H9 (cell line): Measurements from ENCODE around the gene KLF2. TPM values are rescaled to one million over a fixed set of nuclear protein-coding genes. Genes with fewer than 3 reads are reported as not detected.
A peak's percentile ranks its signal among the peaks of the same experiment; 100 is the strongest.

Experiments used
- DNase-seq: peaks from one replicate; pipeline ENCODE4 v3.0.0-alpha.2; 2017
- H2AFZ ChIP-seq: one replicate; pipeline ENCODE4 v1.6.1; 2013; ENCODE audit warnings: mild to moderate bottlenecking, low read length, control low read depth, moderate library complexity
- H2AK5ac ChIP-seq: 2 replicates; pipeline ENCODE4 v1.6.1; 2013; ENCODE audit warnings: low read length, control low read depth, mixed read lengths; ENCODE audit not compliant: insufficient read length
- H2BK120ac ChIP-seq: one replicate; pipeline ENCODE4 v1.6.1; 2013; ENCODE audit warnings: low read depth, mild to moderate bottlenecking, low read length, control low read depth, inconsistent platforms; ENCODE audit not compliant: poor library complexity, severe bottlenecking
- H2BK12ac ChIP-seq: 2 replicates; pipeline ENCODE4 v1.6.1; 2013; ENCODE audit warnings: low read length, control low read depth, mixed read lengths, low read depth; ENCODE audit not compliant: insufficient read length
- H2BK15ac ChIP-seq: 2 replicates; pipeline ENCODE4 v1.6.1; 2013; ENCODE audit warnings: low read depth, low read length, control low read depth
- H2BK20ac ChIP-seq: one replicate; pipeline ENCODE4 v1.6.1; 2013; ENCODE audit warnings: low read depth, mild to moderate bottlenecking, low read length, control low read depth, inconsistent platforms; ENCODE audit not compliant: poor library complexity, severe bottlenecking
- H2BK5ac ChIP-seq: 2 replicates; pipeline ENCODE4 v1.6.1; 2013; ENCODE audit warnings: low read length, control low read depth, mixed read lengths; ENCODE audit not compliant: insufficient read length
- H3K14ac ChIP-seq: 2 replicates; pipeline ENCODE4 v1.6.1; 2013; ENCODE audit warnings: low read length, control low read depth; ENCODE audit not compliant: insufficient read depth
- H3K18ac ChIP-seq: 2 replicates; pipeline ENCODE4 v1.6.1; 2013; ENCODE audit warnings: low read depth, mild to moderate bottlenecking, mixed read lengths, low read length, control low read depth; ENCODE audit not compliant: insufficient read length
- H3K23ac ChIP-seq: 2 replicates; pipeline ENCODE4 v1.6.1; 2013; ENCODE audit warnings: low read length, control low read depth, mixed read lengths, low read depth; ENCODE audit not compliant: insufficient read length
- H3K23me2 ChIP-seq: 2 replicates; pipeline ENCODE4 v1.6.1; 2013; ENCODE audit warnings: low read depth, mild to moderate bottlenecking, mixed read lengths, low read length, control low read depth; ENCODE audit not compliant: insufficient read length, poor library complexity, severe bottlenecking
- H3K27ac ChIP-seq: 2 replicates; pipeline ENCODE4 v1.5.1; 2013; ENCODE audit warnings: low read length, control low read depth, mixed read lengths, low read depth; ENCODE audit not compliant: insufficient read length
- H3K27me3 ChIP-seq: 2 replicates; pipeline ENCODE4 v1.6.1; 2013; ENCODE audit warnings: low read length, control low read depth, inconsistent platforms; ENCODE audit not compliant: insufficient read depth
- H3K4ac ChIP-seq: 2 replicates; pipeline ENCODE4 v1.6.1; 2013; ENCODE audit warnings: low read depth, mild to moderate bottlenecking, control low read depth, inconsistent platforms, low read length, moderate library complexity
- H3K4me1 ChIP-seq: 2 replicates; pipeline ENCODE4 v1.6.1; 2013; ENCODE audit warnings: low read length, control low read depth, inconsistent platforms; ENCODE audit not compliant: insufficient read depth
- H3K4me2 ChIP-seq: 2 replicates; pipeline ENCODE4 v1.6.1; 2013; ENCODE audit warnings: low read length, control low read depth, mixed read lengths; ENCODE audit not compliant: insufficient read length, insufficient read depth
- H3K56ac ChIP-seq: 2 replicates; pipeline ENCODE4 v1.6.1; 2013; ENCODE audit warnings: low read depth, mild to moderate bottlenecking, mixed read lengths, low read length, control low read depth; ENCODE audit not compliant: insufficient read length
- H3K79me1 ChIP-seq: 2 replicates; pipeline ENCODE4 v1.6.1; 2013; ENCODE audit warnings: low read depth, mild to moderate bottlenecking, moderate library complexity, low read length, control low read depth, inconsistent platforms; ENCODE audit not compliant: insufficient read depth, poor library complexity, severe bottlenecking
- H3K79me2 ChIP-seq: 2 replicates; pipeline ENCODE4 v1.6.1; 2013; ENCODE audit warnings: low read length, control low read depth, inconsistent platforms; ENCODE audit not compliant: insufficient read depth
- H3K9ac ChIP-seq: 2 replicates; pipeline ENCODE4 v1.6.1; 2013; ENCODE audit warnings: low read length, control low read depth, mixed read lengths; ENCODE audit not compliant: insufficient read length; ENCODE audit errors: extremely low read depth
- H3K9me3 ChIP-seq: one replicate; pipeline ENCODE4 v1.6.1; 2013; ENCODE audit warnings: low read depth, low read length, inconsistent platforms; ENCODE audit not compliant: control insufficient read depth
- H3T11ph ChIP-seq: one replicate; pipeline ENCODE4 v1.6.1; 2013; ENCODE audit warnings: mild to moderate bottlenecking, low read length, control low read depth, inconsistent platforms
- H4K20me1 ChIP-seq: one replicate; pipeline ENCODE4 v1.6.1; 2013; ENCODE audit not compliant: control insufficient read depth, insufficient read length, insufficient read depth
- H4K5ac ChIP-seq: 2 replicates; pipeline ENCODE4 v1.6.1; 2013; ENCODE audit warnings: low read depth, mild to moderate bottlenecking, mixed read lengths, low read length, control low read depth; ENCODE audit not compliant: insufficient read length
- H4K8ac ChIP-seq: replicated peaks from 2 replicates; pipeline ENCODE4 v1.6.1; 2013; ENCODE audit warnings: low read length, control low read depth, mixed read lengths, low read depth; ENCODE audit not compliant: insufficient read length
- H4K91ac ChIP-seq: 2 replicates; pipeline ENCODE4 v1.6.1; 2013; ENCODE audit warnings: low read depth, mild to moderate bottlenecking, moderate library complexity, mixed read lengths, low read length, control low read depth; ENCODE audit not compliant: insufficient read length
- H3K27ac Mint-ChIP-seq, 3 experiments: 2 replicates in 2 of 3; 3 replicates in 1 of 3; pipeline ENCODE4 v1.8.0; 2020 to 2021; ENCODE audit warnings: mixed read lengths in 3 of 3, mild to moderate bottlenecking in 1 of 3, moderate library complexity in 1 of 3
- H3K27me3 Mint-ChIP-seq: 2 replicates; pipeline ENCODE4 v1.8.0; 2021; ENCODE audit warnings: low read depth, mild to moderate bottlenecking, moderate library complexity, mixed read lengths
- H3K36me3 Mint-ChIP-seq, 3 experiments: 2 replicates in 2 of 3; 3 replicates in 1 of 3; pipeline ENCODE4 v1.8.0; 2020 to 2021; ENCODE audit warnings: low read depth in 3 of 3, mixed read lengths in 3 of 3; ENCODE audit not compliant: insufficient read depth in 1 of 3
- H3K4me1 Mint-ChIP-seq, 2 experiments: 2 replicates each; pipeline ENCODE4 v1.8.0; 2020; ENCODE audit warnings: mixed read lengths in 2 of 2
- H3K4me3 Mint-ChIP-seq, 2 experiments: 2 replicates in 1 of 2; 3 replicates in 1 of 2; pipeline ENCODE4 v1.8.0; 2020 to 2021; ENCODE audit warnings: mild to moderate bottlenecking in 2 of 2, mixed read lengths in 2 of 2, moderate library complexity in 1 of 2
- H3K9me3 Mint-ChIP-seq, 2 experiments: 2 replicates in 1 of 2; 3 replicates in 1 of 2; pipeline ENCODE4 v1.8.0; 2020; ENCODE audit warnings: mild to moderate bottlenecking in 2 of 2, mixed read lengths in 2 of 2, moderate library complexity in 1 of 2
- WGBS: extraction: QIAGEN DNeasy Blood & Tissue Kit; methylation state at CpG from one replicate; pipeline ENCODE4 v1.1.7; 2013; ENCODE audit warnings: missing lambda C conversion rate, low lambda C conversion rate, mixed read lengths; ENCODE audit not compliant: insufficient read length; ENCODE audit errors: extremely low coverage; 5-methylcytosine and 5-hydroxymethylcytosine counted together
- total RNA-seq: library from RNA; stranded (reverse); gene quantifications from 2 replicates; pipeline ENCODE4 v1.2.1, GENCODE V29; 2021
- TF ChIP-seq, protein P1 (sequence below): fragments of 200-600 bp; sonication (generic); conservative IDR thresholded peaks from 3 replicates; pipeline ENCODE4 v1.8.0; 2021; ENCODE audit warnings: antibody characterized with exemption, mild to moderate bottlenecking

Gene KLF2
- total RNA-seq, 1 experiment from 2014 or later: 0.33 TPM

DNA sequence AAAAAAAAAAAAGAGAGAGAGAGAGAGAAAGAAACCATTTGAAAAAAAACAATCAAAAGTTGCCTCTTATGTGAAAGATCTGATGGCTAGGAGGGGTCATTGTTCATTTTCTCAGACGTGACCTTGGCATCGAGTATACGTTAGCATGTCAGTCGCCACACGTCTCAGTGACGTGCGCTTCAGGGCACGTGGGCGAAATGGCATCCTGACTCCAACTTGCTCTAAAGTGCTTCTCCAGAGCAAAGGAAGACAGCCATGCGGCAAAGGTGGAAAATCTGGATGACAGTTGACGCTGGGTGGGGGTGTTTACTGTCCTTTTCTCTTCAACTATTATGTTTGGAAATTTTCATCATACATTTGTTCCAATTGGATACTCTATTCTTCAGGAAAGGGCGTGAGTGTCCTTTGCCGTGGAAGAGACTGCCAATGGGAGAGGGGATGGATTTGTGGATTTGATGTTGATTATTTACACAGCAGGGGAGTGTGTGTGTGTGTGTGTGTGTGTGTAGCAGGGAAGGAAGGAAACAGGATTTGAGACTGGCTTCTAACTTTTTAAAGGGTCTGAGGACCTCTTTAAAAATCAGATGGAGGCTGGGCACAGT lies 25.0 kb downstream of the KLF2 start:
- Mint-ChIP-seq H3K4me3 (no peak overlapping the region), H3K9me3 (no peaks in the 10 kb centered on the region), H3K36me3 (peaks cover 0 to 6% (median 3%) of the 10 kb centered on the region in 3 experiments; a peak in 4 of 7 replicates), H3K4me1 (peaks cover 3 to 4% of the 10 kb centered on the region in 2 experiments; a peak in 1 of 4 replicates), H3K27ac (peak overlapping the region in 1 of 3 experiments; percentile 26; a peak in 1 of 7 replicates), H3K27me3 (no peaks in the 10 kb centered on the region; the same call in none of the 2 replicates)
- Histone ChIP-seq H2BK5ac (no peak overlapping the region), H4K20me1 (no peaks in the 10 kb centered on the region), H3K23me2 (no peaks in the 10 kb centered on the region), H2BK120ac (no peak overlapping the region), H3K4ac (no peak overlapping the region), H2BK20ac (no peak overlapping the region), H2AK5ac (no peak overlapping the region), H3K23ac (no peak overlapping the region), H3K27ac (no peak overlapping the region), H4K5ac (no peak overlapping the region), H4K91ac (no peak overlapping the region), H2BK15ac (no peak overlapping the region), H3K4me2 (no peak overlapping the region), H4K8ac (no peak overlapping the region), H3K27me3 (no peaks in the 10 kb centered on the region), H2AFZ (no peak overlapping the region), H3K56ac (no peak overlapping the region), H3K9ac (no peak overlapping the region), H3K79me2 (no peaks in the 10 kb centered on the region), H3K18ac (no peak overlapping the region), H3K9me3 (no peaks in the 10 kb centered on the region), H3K14ac (no peak overlapping the region), H3T11ph (no peak overlapping the region), H3K79me1 (no peaks in the 10 kb centered on the region), H2BK12ac (no peak overlapping the region), H3K4me1 (no peaks in the 10 kb centered on the region)
- TF ChIP-seq, protein P1, sequence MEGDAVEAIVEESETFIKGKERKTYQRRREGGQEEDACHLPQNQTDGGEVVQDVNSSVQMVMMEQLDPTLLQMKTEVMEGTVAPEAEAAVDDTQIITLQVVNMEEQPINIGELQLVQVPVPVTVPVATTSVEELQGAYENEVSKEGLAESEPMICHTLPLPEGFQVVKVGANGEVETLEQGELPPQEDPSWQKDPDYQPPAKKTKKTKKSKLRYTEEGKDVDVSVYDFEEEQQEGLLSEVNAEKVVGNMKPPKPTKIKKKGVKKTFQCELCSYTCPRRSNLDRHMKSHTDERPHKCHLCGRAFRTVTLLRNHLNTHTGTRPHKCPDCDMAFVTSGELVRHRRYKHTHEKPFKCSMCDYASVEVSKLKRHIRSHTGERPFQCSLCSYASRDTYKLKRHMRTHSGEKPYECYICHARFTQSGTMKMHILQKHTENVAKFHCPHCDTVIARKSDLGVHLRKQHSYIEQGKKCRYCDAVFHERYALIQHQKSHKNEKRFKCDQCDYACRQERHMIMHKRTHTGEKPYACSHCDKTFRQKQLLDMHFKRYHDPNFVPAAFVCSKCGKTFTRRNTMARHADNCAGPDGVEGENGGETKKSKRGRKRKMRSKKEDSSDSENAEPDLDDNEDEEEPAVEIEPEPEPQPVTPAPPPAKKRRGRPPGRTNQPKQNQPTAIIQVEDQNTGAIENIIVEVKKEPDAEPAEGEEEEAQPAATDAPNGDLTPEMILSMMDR: no peak
- no peak for DNase-seq
- no CpG with 5 or more reads among the region's 13 CpGs for WGBS
